Measurements from ENCODE around the gene MYO5A. TPM values are rescaled to one million over a fixed set of nuclear protein-coding genes. Genes with fewer than 3 reads are reported as not detected.

The MYO5A gene
- total RNA-seq, 1 experiment from 2014 or later: 9.9 TPM

GRCh38 chr15:52414936-52415335, 113.7 kb downstream of the MYO5A start:
- no peaks in the 10 kb centered on the region for H3K9me3 ChIP-seq
- no peak overlapping the region for H3K27ac Mint-ChIP-seq (ENCODE audit: unreplicated experiment)
- H3K4me1 Mint-ChIP-seq (ENCODE audit: low read depth, unreplicated experiment): no peaks in the 10 kb centered on the region
- no peaks in the 10 kb centered on the region for H3K9me3 Mint-ChIP-seq (ENCODE audit: unreplicated experiment)
- no peaks in the 10 kb centered on the region for H3K4me1 ChIP-seq
- ChIA-PET CTCF (no interaction called here), POLR2A (no interaction called here)
- no TSS peak for BruUV-seq (replicated peaks)
- no peaks in the 10 kb centered on the region for H3K36me3 ChIP-seq (ENCODE audit: control insufficient read depth, insufficient read depth, low read length)
- no peaks in the 10 kb centered on the region for H3K27me3 ChIP-seq (replicated peaks; ENCODE audit: control insufficient read depth, insufficient read depth, low read length)
- DNase-seq: no peak
- TF ChIP-seq, protein P1, sequence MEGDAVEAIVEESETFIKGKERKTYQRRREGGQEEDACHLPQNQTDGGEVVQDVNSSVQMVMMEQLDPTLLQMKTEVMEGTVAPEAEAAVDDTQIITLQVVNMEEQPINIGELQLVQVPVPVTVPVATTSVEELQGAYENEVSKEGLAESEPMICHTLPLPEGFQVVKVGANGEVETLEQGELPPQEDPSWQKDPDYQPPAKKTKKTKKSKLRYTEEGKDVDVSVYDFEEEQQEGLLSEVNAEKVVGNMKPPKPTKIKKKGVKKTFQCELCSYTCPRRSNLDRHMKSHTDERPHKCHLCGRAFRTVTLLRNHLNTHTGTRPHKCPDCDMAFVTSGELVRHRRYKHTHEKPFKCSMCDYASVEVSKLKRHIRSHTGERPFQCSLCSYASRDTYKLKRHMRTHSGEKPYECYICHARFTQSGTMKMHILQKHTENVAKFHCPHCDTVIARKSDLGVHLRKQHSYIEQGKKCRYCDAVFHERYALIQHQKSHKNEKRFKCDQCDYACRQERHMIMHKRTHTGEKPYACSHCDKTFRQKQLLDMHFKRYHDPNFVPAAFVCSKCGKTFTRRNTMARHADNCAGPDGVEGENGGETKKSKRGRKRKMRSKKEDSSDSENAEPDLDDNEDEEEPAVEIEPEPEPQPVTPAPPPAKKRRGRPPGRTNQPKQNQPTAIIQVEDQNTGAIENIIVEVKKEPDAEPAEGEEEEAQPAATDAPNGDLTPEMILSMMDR (IDR thresholded peaks at IDR 0.05; ENCODE audit: insufficient read depth in 1 of 2, low read depth in 1 of 2, low read length in 1 of 2, severe bottlenecking in 1 of 2, unreplicated experiment in 1 of 2): no peak
- H3K4me3 ChIP-seq (ENCODE audit: low read depth, low read length): no peak overlapping the region
- H3K27me3 Mint-ChIP-seq (ENCODE audit: insufficient read depth, unreplicated experiment): no peaks in the 10 kb centered on the region
- H3K36me3 Mint-ChIP-seq (ENCODE audit: insufficient read depth, unreplicated experiment): no peaks in the 10 kb centered on the region
- no peak overlapping the region for H3K4me3 Mint-ChIP-seq (ENCODE audit: unreplicated experiment)
- intact Hi-C loops (cut with micrococcal nuclease; ENCODE audit: unreplicated experiment): no loop called here

- Histone ChIP-seq H3K27me3 (replicated peaks; ENCODE audit: control insufficient read depth, insufficient read depth, low read length) (no peaks in the 10 kb centered on the region), H3K9me3 (no peaks in the 10 kb centered on the region), H3K4me1 (no peaks in the 10 kb centered on the region), H3K4me3 (ENCODE audit: low read depth, low read length) (no peak overlapping the region), H3K36me3 (ENCODE audit: control insufficient read depth, insufficient read depth, low read length) (no peaks in the 10 kb centered on the region)
- intact Hi-C loops (cut with micrococcal nuclease; ENCODE audit: unreplicated experiment): loop anchor here (10.0 kb wide), 1 partner anchor 56 kb away; no protein-coding TSS in a partner anchor
- H3K27ac Mint-ChIP-seq (ENCODE audit: unreplicated experiment): no peak overlapping the region
- DNase-seq: no peak
- CTCF ChIA-PET: no interaction called here
- no TSS peak for BruUV-seq (replicated peaks)
- POLR2A ChIA-PET: no interaction called here
- H3K4me1 Mint-ChIP-seq (ENCODE audit: low read depth, unreplicated experiment): no peaks in the 10 kb centered on the region
- H3K9me3 Mint-ChIP-seq (ENCODE audit: unreplicated experiment): no peaks in the 10 kb centered on the region
- no peaks in the 10 kb centered on the region for H3K27me3 Mint-ChIP-seq (ENCODE audit: insufficient read depth, unreplicated experiment)
- TF ChIP-seq, protein P1 (IDR thresholded peaks at IDR 0.05; ENCODE audit: insufficient read depth in 1 of 2, low read depth in 1 of 2, low read length in 1 of 2, severe bottlenecking in 1 of 2, unreplicated experiment in 1 of 2): no peak
- H3K36me3 Mint-ChIP-seq (ENCODE audit: insufficient read depth, unreplicated experiment): no peaks in the 10 kb centered on the region
- H3K4me3 Mint-ChIP-seq (ENCODE audit: unreplicated experiment): no peak overlapping the region
These were observed 119.9 kb downstream of the MYO5A start for GRCh38 chr15:52408823-52409222.

DNA sequence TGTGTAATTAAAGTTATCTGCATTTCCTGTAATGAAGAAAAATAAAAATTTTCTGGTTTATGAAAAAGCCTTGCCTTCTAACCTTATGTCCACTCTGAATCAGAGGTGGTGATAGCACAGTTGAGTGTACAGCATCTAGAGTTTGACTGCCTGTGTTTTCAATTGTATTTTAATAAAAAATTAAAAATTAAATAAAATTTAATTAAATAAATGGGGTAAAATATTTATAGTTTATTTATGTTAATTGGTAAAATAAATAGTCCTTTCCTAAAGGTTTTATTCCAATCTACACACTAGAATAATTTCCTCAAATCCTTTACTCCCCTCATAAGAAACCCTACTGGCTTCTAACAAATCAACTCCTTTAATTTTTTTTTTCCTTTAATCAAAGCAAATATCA, 121.3 kb downstream of the MYO5A start:
- intact Hi-C loops (cut with micrococcal nuclease; ENCODE audit: unreplicated experiment): loop anchor here (10.0 kb wide), 1 partner anchor 57 kb away; no protein-coding TSS in a partner anchor

More for the DNA sequence above, 121.3 kb downstream of the MYO5A start:
- Histone ChIP-seq H3K27me3 (replicated peaks; ENCODE audit: control insufficient read depth, insufficient read depth, low read length) (no peaks in the 10 kb centered on the region), H3K36me3 (ENCODE audit: control insufficient read depth, insufficient read depth, low read length) (no peaks in the 10 kb centered on the region), H3K9me3 (no peaks in the 10 kb centered on the region), H3K4me3 (ENCODE audit: low read depth, low read length) (no peak overlapping the region), H3K4me1 (no peaks in the 10 kb centered on the region)
- DNase-seq: no peak
- ChIA-PET POLR2A (no interaction called here), CTCF (no interaction called here)
- H3K4me1 Mint-ChIP-seq (ENCODE audit: low read depth, unreplicated experiment): no peaks in the 10 kb centered on the region
- no TSS peak for BruUV-seq (replicated peaks)
- TF ChIP-seq, protein P1 (IDR thresholded peaks at IDR 0.05; ENCODE audit: insufficient read depth in 1 of 2, low read depth in 1 of 2, low read length in 1 of 2, severe bottlenecking in 1 of 2, unreplicated experiment in 1 of 2): no peak
- H3K4me3 Mint-ChIP-seq (ENCODE audit: unreplicated experiment): no peak overlapping the region
- no peaks in the 10 kb centered on the region for H3K36me3 Mint-ChIP-seq (ENCODE audit: insufficient read depth, unreplicated experiment)
- no peak overlapping the region for H3K27ac Mint-ChIP-seq (ENCODE audit: unreplicated experiment)
- H3K27me3 Mint-ChIP-seq (ENCODE audit: insufficient read depth, unreplicated experiment): no peaks in the 10 kb centered on the region
- H3K9me3 Mint-ChIP-seq (ENCODE audit: unreplicated experiment): no peaks in the 10 kb centered on the region
